ENCODE data around the gene PCID2.

Gene PCID2

DNA sequence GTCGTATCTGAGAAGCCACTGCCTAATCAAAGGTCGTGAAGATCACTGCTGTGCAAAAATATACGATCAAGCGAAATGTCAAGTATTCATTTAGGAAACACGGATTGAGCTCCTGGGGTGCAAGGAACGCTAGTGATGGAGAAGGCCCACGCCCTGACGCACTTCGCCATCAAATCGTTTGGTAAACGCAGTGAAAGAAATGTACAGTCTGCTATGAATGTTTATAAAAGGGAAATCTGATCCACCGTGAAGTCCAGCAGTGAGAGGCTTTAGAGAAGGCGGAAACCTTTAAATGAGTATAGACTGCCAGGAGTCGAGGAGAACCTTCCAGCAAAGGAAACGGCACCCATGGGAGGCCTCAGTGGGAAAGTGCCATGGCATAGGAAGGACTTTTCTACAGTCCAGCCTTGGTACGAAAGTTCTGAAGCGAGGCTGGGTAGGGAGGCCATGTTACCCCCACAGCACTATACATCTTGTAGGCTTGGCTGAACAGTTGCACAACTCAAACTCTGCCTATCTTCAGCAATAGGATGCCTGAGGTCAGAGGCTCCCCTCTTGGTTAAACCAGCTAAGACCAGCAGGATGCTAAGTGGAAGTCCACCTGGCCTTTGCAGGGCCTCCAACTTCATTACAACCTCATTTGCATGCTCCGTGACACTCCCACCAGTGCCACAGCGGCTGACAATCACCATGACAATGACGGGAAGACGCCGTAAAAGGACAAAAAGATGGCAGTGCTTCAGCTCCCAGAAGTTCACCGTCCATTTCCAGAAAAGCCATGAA, 20.4 kb downstream of the PCID2 start:
- peaks cover 4% of the 10 kb centered on the region; the same call in 1 of the 2 replicates for H4K20me1 ChIP-seq (ENCODE audit: low read depth, low read length)
- H3K79me2 ChIP-seq (ENCODE audit: insufficient read depth, low read length) = no peaks in the 10 kb centered on the region; the same call in 1 of the 2 replicates
- no peaks in the 10 kb centered on the region for H3K9me3 ChIP-seq (ENCODE audit: insufficient read depth, low read length)
- no peak overlapping the region for H3K9ac ChIP-seq (ENCODE audit: low read length)
- H3K9me2 ChIP-seq (replicated peaks; ENCODE audit: insufficient read depth, low read length) = no peaks in the 10 kb centered on the region
- H3K27ac ChIP-seq (ENCODE audit: low read depth, low read length) = no peak overlapping the region
- H3K27me3 ChIP-seq (ENCODE audit: low read length) = no peaks in the 10 kb centered on the region
- H2AFZ ChIP-seq (ENCODE audit: low read depth, low read length, severe bottlenecking) = no peak overlapping the region
- peaks cover 17% of the 10 kb centered on the region for H3K36me3 ChIP-seq (ENCODE audit: low read length)
- H3K4me2 ChIP-seq (ENCODE audit: low read depth, low read length, poor library complexity, severe bottlenecking) = no peak overlapping the region
- no peak overlapping the region for H3K4me3 ChIP-seq (ENCODE audit: insufficient read depth, low read length, poor library complexity, severe bottlenecking)
- TF ChIP-seq, protein P1, sequence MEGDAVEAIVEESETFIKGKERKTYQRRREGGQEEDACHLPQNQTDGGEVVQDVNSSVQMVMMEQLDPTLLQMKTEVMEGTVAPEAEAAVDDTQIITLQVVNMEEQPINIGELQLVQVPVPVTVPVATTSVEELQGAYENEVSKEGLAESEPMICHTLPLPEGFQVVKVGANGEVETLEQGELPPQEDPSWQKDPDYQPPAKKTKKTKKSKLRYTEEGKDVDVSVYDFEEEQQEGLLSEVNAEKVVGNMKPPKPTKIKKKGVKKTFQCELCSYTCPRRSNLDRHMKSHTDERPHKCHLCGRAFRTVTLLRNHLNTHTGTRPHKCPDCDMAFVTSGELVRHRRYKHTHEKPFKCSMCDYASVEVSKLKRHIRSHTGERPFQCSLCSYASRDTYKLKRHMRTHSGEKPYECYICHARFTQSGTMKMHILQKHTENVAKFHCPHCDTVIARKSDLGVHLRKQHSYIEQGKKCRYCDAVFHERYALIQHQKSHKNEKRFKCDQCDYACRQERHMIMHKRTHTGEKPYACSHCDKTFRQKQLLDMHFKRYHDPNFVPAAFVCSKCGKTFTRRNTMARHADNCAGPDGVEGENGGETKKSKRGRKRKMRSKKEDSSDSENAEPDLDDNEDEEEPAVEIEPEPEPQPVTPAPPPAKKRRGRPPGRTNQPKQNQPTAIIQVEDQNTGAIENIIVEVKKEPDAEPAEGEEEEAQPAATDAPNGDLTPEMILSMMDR (IDR thresholded peaks at IDR 0.05; ENCODE audit: insufficient read depth, low read length, poor library complexity, severe bottlenecking) = no peak
- TF ChIP-seq EZH2phosphoT487 (conservative IDR thresholded peaks at IDR 0.05; ENCODE audit: low read length) = no peak
- no peaks in the 10 kb centered on the region for H3F3A ChIP-seq (ENCODE audit: insufficient read depth)

DNA sequence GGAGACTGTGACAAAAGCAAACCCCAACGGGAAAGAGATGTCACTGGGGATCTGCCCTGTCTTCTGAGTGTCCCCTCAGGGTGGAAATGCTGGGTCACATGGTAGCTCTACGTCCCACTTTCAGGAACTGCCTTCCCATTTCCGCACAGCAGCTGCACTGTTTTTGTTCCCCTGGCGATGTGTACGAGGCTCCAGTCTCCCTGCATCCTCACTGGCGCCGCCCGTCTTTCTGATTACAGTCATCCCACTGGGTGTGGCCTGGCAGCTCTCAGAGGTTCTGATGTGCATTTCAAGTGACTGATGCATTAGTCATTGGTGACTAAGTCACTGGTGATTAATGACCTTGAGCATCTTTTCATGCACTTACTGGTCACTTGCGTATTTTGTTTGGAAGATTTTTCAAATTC, 21.2 kb downstream of the PCID2 start:
- Histone ChIP-seq H4K20me1 (ENCODE audit: low read depth, low read length) (peaks cover 4% of the 10 kb centered on the region; the same call in 1 of the 2 replicates), H3K9me3 (ENCODE audit: insufficient read depth, low read length) (no peaks in the 10 kb centered on the region), H3K36me3 (ENCODE audit: low read length) (peaks cover 17% of the 10 kb centered on the region), H3K27ac (ENCODE audit: low read depth, low read length) (no peak overlapping the region), H3K9ac (ENCODE audit: low read length) (no peak overlapping the region), H3K9me2 (replicated peaks; ENCODE audit: insufficient read depth, low read length) (no peaks in the 10 kb centered on the region), H3K79me2 (ENCODE audit: insufficient read depth, low read length) (no peaks in the 10 kb centered on the region; the same call in 1 of the 2 replicates), H3K27me3 (ENCODE audit: low read length) (no peaks in the 10 kb centered on the region), H3K4me3 (ENCODE audit: insufficient read depth, low read length, poor library complexity, severe bottlenecking) (no peak overlapping the region), H2AFZ (ENCODE audit: low read depth, low read length, severe bottlenecking) (no peak overlapping the region), H3K4me2 (ENCODE audit: low read depth, low read length, poor library complexity, severe bottlenecking) (no peak overlapping the region), H3F3A (ENCODE audit: insufficient read depth) (no peaks in the 10 kb centered on the region)
- no peak for TF ChIP-seq EZH2phosphoT487 (conservative IDR thresholded peaks at IDR 0.05; ENCODE audit: low read length)
- TF ChIP-seq, protein P1 (IDR thresholded peaks at IDR 0.05; ENCODE audit: insufficient read depth, low read length, poor library complexity, severe bottlenecking) = no peak

DNA sequence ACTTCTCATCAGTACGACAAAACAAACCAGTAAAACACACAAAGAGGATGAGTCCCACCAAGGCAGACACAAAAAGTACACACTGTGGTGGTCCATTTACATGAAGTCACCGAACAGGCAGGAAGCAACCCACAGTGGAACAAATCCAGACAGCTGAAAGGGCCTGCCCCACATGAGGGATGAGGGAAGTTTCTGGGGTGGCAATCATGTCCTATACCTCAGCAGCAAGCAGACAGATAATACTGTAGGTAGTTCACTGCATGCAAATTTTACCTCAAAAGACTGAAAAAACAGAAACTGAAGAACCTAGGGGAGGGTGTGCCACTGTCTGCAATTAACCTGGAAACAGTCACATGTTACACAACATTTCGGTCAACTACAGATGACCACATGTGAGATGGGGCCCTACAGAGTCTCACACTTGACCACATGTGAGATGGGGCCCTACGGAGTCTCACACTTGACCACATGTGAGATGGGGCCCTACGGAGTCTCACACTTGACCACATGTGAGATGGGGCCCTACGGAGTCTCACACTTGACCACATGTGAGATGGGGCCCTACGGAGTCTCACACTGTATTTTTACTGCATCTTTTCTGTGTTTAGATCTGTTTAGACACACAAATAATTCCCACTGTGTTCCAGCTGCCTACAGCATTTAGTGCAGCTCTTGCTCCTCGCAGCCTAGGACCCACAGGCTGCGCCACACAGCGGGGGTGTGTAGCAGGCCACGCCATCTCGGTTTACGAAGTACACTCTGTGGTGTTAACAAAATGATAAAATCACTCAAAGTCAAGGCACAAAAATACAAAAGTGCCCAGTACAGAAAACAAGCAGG, 22.2 kb downstream of the PCID2 start:
- no peaks in the 10 kb centered on the region; the same call in 1 of the 2 replicates for H3K79me2 ChIP-seq (ENCODE audit: insufficient read depth, low read length)
- H3F3A ChIP-seq (ENCODE audit: insufficient read depth) = no peaks in the 10 kb centered on the region
- H3K36me3 ChIP-seq (ENCODE audit: low read length) = peaks cover 17% of the 10 kb centered on the region
- no peaks in the 10 kb centered on the region for H3K9me2 ChIP-seq (replicated peaks; ENCODE audit: insufficient read depth, low read length)
- H3K9ac ChIP-seq (ENCODE audit: low read length) = no peak overlapping the region
- TF ChIP-seq EZH2phosphoT487 (conservative IDR thresholded peaks at IDR 0.05; ENCODE audit: low read length) = no peak
- TF ChIP-seq, protein P1 (IDR thresholded peaks at IDR 0.05; ENCODE audit: insufficient read depth, low read length, poor library complexity, severe bottlenecking) = no peak
- no peak overlapping the region for H2AFZ ChIP-seq (ENCODE audit: low read depth, low read length, severe bottlenecking)
- H3K9me3 ChIP-seq (ENCODE audit: insufficient read depth, low read length) = no peaks in the 10 kb centered on the region
- no peak overlapping the region for H3K4me2 ChIP-seq (ENCODE audit: low read depth, low read length, poor library complexity, severe bottlenecking)
- H3K4me3 ChIP-seq (ENCODE audit: insufficient read depth, low read length, poor library complexity, severe bottlenecking) = no peak overlapping the region
- peaks cover 4% of the 10 kb centered on the region; the same call in 1 of the 2 replicates for H4K20me1 ChIP-seq (ENCODE audit: low read depth, low read length)
- no peaks in the 10 kb centered on the region for H3K27me3 ChIP-seq (ENCODE audit: low read length)
- H3K27ac ChIP-seq (ENCODE audit: low read depth, low read length) = no peak overlapping the region
